ENCODE results near the gene PRELID2. TPM values are rescaled to one million over a fixed set of nuclear protein-coding genes. Genes with fewer than 3 reads are reported as not detected.

PRELID2 gene
- polyA plus RNA-seq, 2 of the 4 experiments (the other 2 are of a cell fraction) = 8.5 to 10.4 TPM

GRCh38 chr5:145752947-145753346 lies 82.2 kb downstream of the PRELID2 start:
- Histone ChIP-seq H3K4me2 (no peak overlapping the region), H3K4me3 (no peak overlapping the region), H3K9me3 (no peaks in the 10 kb centered on the region; the same call in 2 of the 3 replicates), H3K4me1 (no peaks in the 10 kb centered on the region), H3K27ac (no peak overlapping the region)
- ChIA-PET CTCF (interaction anchor here (1.0 kb wide), 1 partner anchor 9 kb away, joined by 3 read pairs; no protein-coding TSS in a partner anchor), POLR2A (no interaction called here)
- TF ChIP-seq HMGXB4 (CRISPR knock-in tag; IDR thresholded peaks at IDR 0.05; ENCODE audit: borderline replicate concordance) (no peak), EHMT2 (IDR thresholded peaks at IDR 0.05; ENCODE audit: low read depth) (no peak), FOXS1 (CRISPR knock-in tag; IDR thresholded peaks at IDR 0.05) (no peak)
- TF ChIP-seq, protein P1, sequence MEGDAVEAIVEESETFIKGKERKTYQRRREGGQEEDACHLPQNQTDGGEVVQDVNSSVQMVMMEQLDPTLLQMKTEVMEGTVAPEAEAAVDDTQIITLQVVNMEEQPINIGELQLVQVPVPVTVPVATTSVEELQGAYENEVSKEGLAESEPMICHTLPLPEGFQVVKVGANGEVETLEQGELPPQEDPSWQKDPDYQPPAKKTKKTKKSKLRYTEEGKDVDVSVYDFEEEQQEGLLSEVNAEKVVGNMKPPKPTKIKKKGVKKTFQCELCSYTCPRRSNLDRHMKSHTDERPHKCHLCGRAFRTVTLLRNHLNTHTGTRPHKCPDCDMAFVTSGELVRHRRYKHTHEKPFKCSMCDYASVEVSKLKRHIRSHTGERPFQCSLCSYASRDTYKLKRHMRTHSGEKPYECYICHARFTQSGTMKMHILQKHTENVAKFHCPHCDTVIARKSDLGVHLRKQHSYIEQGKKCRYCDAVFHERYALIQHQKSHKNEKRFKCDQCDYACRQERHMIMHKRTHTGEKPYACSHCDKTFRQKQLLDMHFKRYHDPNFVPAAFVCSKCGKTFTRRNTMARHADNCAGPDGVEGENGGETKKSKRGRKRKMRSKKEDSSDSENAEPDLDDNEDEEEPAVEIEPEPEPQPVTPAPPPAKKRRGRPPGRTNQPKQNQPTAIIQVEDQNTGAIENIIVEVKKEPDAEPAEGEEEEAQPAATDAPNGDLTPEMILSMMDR (IDR thresholded peaks at IDR 0.05) = no peak
- no peak for ATAC-seq
- 76% methylated on average over 5 of the region's 5 CpGs for WGBS (ENCODE audit: missing lambda C conversion rate)
- no peak for DNase-seq (ENCODE audit: low read depth in 1 of 2, low spot score in 1 of 2)
- FAIRE-seq = no peak

DNA sequence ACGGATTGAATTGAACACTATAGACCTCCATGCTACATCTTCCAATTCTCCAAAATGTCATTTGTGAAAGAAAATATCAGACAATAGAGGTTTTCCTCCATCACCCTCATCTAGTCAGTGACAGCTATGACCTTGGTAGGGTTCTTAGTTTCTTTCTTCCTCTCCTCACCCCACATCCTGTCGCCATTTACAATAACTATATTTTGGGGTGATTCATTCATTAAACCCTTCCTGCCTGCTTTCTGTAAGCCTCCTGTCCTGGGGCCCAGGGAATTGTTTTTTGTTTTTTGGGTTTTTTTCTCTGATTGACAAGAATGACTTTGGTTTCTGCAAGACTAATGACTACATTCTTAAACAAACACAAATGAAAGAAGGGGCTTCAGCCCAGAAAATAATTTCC lies 82.6 kb downstream of the PRELID2 start:
- H3K27ac ChIP-seq = no peak overlapping the region
- H3K4me2 ChIP-seq = no peak overlapping the region
- no peak for TF ChIP-seq ZSCAN20 (CRISPR knock-in tag; IDR thresholded peaks at IDR 0.05)
- TF ChIP-seq, protein P2, sequence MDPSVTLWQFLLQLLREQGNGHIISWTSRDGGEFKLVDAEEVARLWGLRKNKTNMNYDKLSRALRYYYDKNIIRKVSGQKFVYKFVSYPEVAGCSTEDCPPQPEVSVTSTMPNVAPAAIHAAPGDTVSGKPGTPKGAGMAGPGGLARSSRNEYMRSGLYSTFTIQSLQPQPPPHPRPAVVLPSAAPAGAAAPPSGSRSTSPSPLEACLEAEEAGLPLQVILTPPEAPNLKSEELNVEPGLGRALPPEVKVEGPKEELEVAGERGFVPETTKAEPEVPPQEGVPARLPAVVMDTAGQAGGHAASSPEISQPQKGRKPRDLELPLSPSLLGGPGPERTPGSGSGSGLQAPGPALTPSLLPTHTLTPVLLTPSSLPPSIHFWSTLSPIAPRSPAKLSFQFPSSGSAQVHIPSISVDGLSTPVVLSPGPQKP (IDR thresholded peaks at IDR 0.05; ENCODE audit: low read depth, low read length) = no peak
- TF ChIP-seq KDM1A (IDR thresholded peaks at IDR 0.05; ENCODE audit: low read depth) = no peak
- no peak for TF ChIP-seq SREBF2 (IDR thresholded peaks at IDR 0.05)
- TF ChIP-seq MYC (IDR thresholded peaks at IDR 0.05; ENCODE audit: borderline replicate concordance, low read length) = no peak
- no peak for TF ChIP-seq FOSB (CRISPR knock-in tag; IDR thresholded peaks at IDR 0.05)
- TF ChIP-seq GATA3 (IDR thresholded peaks at IDR 0.05; ENCODE audit: borderline replicate concordance) = no peak
- no peak for TF ChIP-seq HDAC2 (IDR thresholded peaks at IDR 0.05)
- TF ChIP-seq, protein P1 (IDR thresholded peaks at IDR 0.05) = no peak
- TF ChIP-seq, protein P3, sequence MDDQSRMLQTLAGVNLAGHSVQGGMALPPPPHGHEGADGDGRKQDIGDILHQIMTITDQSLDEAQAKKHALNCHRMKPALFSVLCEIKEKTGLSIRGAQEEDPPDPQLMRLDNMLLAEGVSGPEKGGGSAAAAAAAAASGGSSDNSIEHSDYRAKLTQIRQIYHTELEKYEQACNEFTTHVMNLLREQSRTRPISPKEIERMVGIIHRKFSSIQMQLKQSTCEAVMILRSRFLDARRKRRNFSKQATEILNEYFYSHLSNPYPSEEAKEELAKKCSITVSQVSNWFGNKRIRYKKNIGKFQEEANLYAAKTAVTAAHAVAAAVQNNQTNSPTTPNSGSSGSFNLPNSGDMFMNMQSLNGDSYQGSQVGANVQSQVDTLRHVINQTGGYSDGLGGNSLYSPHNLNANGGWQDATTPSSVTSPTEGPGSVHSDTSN (IDR thresholded peaks at IDR 0.05) = no peak
- no peak for TF ChIP-seq ZNF302 (CRISPR knock-in tag; IDR thresholded peaks at IDR 0.05)
- no peak for TF ChIP-seq FOXS1 (CRISPR knock-in tag; IDR thresholded peaks at IDR 0.05)
- no peak for TF ChIP-seq MAZ (IDR thresholded peaks at IDR 0.05; ENCODE audit: borderline replicate concordance, low read depth, low read length)
- no peak for TF ChIP-seq FOSL2 (IDR thresholded peaks at IDR 0.05)
- TF ChIP-seq FOSL2 (CRISPR knock-in tag; IDR thresholded peaks at IDR 0.05) = no peak
- TF ChIP-seq RARB (CRISPR knock-in tag; IDR thresholded peaks at IDR 0.05) = no peak
- TF ChIP-seq CBX2 (IDR thresholded peaks at IDR 0.05; ENCODE audit: borderline replicate concordance, low read depth) = no peak
- TF ChIP-seq ESRRA (IDR thresholded peaks at IDR 0.05; ENCODE audit: borderline replicate concordance, low read length) = no peak
- no peak for TF ChIP-seq ZFP36 (IDR thresholded peaks at IDR 0.05; ENCODE audit: borderline replicate concordance, partially characterized antibody)
- no peak for TF ChIP-seq HOXB5 (CRISPR knock-in tag; IDR thresholded peaks at IDR 0.05)
- TF ChIP-seq, protein P4, sequence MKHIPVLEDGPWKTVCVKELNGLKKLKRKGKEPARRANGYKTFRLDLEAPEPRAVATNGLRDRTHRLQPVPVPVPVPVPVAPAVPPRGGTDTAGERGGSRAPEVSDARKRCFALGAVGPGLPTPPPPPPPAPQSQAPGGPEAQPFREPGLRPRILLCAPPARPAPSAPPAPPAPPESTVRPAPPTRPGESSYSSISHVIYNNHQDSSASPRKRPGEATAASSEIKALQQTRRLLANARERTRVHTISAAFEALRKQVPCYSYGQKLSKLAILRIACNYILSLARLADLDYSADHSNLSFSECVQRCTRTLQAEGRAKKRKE (CRISPR knock-in tag; IDR thresholded peaks at IDR 0.05; ENCODE audit: low read depth) = no peak
- DNase-seq (ENCODE audit: low read depth in 1 of 2, low spot score in 1 of 2) (no peak), ATAC-seq (no peak), FAIRE-seq (no peak)
- CTCF ChIA-PET = no interaction called here
- no peak overlapping the region for H3K4me3 ChIP-seq
- 79% methylated on average over 2 of the region's 2 CpGs for WGBS (ENCODE audit: missing lambda C conversion rate)
- no peaks in the 10 kb centered on the region; the same call in 2 of the 3 replicates for H3K9me3 ChIP-seq
- POLR2A ChIA-PET = no interaction called here
- no peaks in the 10 kb centered on the region for H3K4me1 ChIP-seq

Measured in A549 (cell line).